GM18909 (cell line): ENCODE results near the gene TM2D1.

Source experiments
- ATAC-seq: cut with Tn5 transposase; IDR thresholded peaks from one replicate; pipeline ENCODE4 v1.9.1; 2021; ENCODE audit warnings: mild to moderate bottlenecking; ENCODE audit not compliant: unreplicated experiment, poor library complexity

Gene TM2D1

DNA sequence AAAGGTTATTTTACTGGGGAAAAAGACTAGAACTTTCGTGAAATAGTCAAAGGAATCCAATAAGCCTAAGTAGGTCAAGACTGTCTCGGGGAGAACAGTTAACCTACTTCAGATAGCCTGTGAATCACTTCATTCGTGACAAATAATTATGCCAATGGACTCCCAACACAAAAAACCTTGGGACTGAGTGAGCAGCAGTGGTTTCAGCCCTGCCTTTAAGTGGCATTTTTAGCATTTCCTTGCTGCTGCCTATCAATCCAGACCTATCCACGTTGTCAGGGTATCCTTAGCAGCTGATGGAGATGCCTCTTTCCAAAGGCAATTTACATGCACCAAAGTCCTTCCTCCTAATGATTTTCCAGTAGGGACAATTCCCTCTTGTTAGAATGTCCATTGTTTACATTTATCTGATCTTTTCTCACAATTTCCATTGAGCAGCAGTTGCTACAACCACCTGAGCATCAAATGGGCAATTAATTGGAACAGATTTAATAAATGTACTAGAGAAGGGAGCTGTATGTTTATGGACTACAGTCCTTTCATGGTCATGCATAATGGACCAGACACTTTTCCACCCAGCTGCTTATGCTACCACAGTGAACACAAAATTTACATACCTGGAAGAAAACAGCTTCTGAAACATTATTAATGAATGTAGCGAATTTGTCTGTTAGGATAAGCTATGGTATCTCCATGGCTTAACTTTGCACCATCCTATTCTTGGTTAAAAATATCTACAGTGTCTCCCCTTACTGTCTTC, 75.8 kb downstream of the TM2D1 start:
- ATAC-seq: no peak

GRCh38 chr1:61647142-61647541, 77.8 kb downstream of the TM2D1 start:
- ATAC-seq: no peak

- no peak for ATAC-seq
Measured at GRCh38 chr1:61645476-61645875, 79.5 kb downstream of the TM2D1 start.

DNA sequence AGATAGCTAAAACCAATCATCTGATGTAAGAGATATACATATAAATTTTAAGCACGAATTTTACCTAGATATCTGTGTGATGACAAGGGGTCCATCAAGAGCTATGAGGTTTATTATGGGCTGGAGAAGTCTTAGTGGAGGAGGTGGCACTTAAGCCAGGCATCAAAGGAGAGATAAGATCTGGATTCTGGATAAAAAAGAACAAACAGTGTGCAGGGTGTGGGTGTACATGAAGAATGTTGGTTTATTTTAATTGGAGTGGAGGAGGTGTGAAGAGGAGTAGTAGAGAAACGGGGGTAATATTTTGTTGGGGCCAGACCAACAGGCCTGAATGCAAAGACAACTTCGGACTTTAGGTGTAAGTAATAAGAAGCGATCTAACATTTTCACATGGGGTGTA, 80.6 kb downstream of the TM2D1 start:
- ATAC-seq: no peak

DNA sequence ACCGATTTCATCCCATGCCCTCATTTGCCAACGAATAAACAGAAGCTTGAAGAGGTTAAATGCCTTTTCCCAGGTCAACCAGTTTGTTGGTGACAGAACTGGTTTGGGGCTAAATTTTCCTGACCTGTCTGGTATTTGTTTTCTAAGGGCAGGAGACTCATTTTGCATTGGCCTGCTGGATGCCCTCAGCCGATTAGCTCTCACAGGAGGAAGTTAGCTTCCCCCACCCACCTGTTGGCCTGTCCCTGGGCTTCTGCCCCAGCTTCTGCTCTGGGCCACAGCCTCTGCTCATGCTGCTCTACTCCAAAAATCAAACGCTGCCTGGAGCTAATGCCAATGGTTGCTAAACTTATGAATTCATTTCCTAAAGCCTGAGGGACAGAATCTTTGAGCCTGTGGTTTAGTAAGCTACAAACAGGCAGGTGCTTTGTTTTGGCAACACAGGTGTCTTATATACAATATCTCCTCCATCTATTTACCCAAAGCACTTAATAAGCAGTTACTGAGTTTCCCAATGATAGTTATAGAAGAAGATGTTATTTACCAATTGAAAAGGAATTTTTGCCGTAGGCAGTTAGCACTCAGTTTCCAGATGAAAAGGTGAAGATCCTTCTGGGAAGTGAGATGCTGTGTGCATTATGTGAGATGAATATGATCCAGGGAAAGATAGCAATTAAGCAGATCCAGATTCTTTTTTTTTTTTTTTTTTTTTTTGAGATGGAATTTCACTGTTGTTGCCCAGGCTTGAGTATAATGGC, 82.3 kb downstream of the TM2D1 start:
- ATAC-seq: no peak

DNA sequence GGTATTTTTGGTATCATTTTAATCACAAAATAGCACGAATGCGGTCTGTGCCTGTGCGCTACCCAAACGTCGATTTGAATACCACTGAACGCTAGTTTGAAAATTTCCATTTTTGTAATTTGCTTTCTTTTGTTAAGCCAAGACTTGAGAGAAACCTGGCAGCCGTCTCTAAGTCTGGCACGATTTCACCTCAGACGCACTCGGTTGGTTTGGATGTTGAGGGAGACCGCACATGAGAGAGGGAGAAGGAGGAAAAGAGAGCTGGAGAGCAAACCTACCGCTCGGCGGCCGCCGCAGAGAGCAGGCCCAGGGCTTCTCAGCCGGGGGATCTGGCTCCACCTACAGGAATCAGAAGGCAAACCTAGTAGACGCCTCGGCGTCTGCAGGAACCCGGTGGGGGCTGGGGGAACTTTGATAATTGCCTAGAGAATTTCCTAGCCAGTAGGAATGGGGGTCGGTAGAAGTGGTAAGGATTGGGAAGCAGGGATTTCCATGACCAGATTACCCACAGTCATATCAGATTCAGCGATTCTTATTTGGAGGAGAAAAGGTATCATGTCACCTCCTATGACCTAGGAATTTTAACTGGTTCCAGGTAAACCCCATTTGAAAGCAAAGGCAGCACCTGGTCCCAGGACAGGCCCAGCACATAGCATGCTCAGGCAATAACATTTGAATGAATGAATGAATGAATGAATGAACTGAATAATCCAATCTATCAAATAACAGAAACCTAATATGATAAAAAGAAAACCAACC, 83.2 kb downstream of the TM2D1 start:
- ATAC-seq: peak; percentile 98

DNA sequence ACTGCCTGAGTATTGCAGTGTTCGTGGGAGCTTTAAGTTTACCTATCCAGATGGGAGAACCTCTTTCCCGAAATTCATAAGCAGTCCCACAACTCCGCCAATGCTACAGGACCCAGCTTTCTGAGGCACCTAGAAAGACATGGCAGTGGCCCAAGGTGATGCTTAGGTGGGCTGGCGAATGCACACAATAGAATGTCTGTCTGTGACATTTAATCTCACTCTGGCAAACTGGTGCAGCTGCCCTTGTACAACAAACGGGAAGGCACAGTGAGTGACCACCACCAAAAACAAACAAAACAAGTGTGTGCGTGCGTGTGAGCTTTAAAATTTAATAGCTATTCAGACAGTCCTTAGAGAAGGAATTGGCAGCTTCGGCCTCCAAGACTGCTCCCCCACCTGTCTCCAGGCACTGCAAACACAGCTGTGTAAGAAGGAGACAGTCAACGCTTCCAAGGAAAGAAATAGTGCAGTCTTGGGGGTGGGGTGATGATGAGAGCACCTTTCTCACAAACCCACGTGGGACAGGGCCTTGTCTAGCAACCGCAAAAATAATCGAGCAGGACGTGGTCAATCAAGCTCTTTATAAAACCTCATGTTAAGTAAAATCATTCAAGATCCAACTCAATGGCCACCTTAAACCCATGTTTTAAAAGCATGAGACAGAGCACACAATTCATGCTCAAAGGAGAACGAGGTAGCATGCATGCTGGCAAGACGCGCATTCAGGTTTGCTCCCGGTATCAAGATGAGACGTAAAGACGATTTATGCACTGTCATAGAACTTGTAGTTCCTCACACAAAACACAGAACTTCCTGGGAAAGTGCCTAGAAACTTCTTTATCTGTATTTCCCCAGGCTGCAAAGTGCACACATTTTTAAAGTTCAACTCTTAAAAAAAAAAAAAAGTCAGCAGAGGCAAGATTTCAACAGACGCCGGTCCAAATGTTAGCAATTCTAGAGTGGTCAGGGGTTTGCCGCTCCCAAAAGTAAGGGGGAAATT, 84.1 kb downstream of the TM2D1 start:
- no peak for ATAC-seq

DNA sequence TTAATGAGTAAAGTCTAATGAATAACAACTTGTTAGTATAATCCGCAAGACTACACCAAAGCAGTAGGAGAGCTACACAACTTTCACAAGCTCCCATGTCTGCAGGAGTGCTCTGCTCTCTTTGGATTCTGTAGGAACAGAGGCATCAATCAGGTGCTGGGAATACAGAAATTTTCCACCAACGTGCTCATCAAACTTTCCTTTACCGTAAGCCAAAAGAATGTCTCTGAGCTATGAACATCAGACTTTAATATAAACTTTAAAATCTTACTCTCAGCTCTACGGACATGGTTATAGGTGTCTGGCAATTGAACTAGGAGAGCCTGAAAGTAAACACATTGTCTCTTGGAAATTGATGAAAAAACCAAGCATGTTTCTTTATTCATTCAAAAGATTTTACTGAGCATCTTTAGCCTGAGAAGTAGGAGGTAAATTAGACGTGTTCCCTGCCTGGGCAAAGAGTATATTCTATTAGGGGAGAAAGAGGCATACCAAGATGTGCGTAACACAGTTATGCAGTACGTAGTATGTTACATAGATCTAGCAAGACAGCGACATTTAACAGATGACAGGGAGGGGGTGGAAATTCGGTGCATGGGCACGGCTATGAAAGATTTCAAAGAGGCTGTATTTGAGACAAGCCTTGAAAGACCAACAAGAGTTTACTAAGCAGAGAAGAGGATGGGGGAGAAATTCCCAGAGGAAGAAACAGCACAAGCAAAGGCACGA, 85.2 kb downstream of the TM2D1 start:
- no peak for ATAC-seq

DNA sequence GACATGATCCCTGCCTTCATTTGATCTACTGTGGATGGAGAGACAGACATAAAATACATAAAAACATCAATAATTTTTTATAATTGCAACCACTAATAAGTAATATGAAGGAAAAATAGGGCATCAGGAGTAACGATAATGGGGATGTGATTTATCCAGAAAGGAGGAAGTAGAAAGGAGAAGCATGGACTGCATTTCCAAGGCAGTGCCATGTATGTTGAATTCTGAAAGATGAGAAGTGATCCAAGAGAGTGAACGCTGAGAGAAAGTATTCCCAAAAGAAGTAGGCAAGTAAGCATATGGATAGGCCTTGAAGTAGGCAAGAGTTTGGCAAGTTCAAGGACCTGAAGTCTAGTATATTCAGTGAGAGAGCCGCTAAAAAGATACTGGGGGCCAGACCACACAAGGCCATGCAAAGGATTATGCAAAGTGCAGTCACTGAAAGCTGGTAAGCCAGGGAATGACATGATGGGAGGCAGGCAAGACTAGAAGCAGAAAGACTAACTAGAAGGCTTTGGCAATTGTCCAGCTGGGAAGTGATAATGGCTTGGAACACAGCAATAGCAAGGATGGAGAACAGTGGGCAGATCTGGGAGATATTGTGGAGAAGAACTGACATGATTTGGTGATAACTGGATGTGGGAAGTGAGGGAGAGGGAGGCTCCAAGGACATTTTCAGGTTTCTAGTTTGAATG, 85.9 kb downstream of the TM2D1 start:
- ATAC-seq: no peak

GRCh38 chr1:61638296-61638695, 86.6 kb downstream of the TM2D1 start:
- ATAC-seq: no peak

DNA sequence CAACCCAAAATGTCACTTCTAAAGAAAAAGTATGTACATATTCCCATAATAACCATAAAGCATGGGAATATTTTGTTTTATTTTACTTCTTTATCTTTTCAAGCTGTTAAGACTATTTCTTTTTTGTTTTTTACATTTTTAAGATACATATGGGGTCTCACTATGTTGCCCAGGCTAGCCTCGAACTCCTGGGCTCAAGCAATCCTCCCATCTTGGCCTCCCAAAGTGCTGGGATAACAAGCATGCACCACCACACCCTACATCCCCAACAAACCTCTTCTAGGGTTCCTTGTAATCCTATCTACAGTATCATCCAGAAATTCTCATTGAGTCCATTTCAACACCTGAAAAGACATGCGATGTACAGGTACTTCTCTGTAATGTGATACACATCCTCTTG, 87.5 kb downstream of the TM2D1 start:
- ATAC-seq: no peak

- ATAC-seq: no peak
Measured at GRCh38 chr1:61636814-61637213, 88.1 kb downstream of the TM2D1 start.

DNA sequence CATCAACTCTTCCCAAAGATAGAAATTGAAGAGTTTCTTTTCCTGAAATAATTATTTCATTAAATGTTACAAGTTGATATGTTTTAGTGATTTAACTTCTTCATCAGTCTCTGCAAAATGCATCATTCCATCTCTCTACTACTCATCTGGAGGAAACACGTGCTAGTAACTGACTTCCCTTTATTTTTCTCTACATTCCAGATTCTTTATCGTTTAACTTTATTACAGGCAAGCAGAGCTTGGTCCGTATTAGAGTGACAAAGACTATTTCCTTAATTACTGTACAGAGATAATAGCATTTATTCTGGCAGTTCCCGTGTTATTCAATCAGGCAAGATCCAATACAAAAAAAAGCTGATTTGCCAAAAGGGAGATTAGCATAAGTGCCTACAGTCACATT, 88.6 kb downstream of the TM2D1 start:
- no peak for ATAC-seq

- ATAC-seq: no peak
Measured at GRCh38 chr1:61635557-61635956, 89.4 kb downstream of the TM2D1 start.

DNA sequence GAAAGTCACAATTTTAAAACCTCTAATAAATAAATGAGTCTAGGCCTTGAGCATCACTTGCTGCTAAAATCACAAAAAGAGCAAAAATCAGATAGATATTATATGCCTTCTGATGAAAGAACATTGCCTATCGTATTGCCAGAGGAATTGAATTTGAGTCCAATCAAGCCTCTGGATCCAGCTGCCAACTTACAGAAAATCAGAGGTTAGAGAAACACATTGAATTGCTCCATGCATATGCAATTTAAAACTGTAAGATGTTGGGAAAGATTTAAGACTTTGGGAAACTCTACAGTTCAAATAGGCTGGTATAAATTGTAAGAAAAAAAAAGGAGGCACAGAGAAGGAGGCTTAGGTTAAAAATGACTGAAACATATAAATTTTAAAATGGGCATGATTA, 93.5 kb downstream of the TM2D1 start:
- ATAC-seq: no peak
